GM23338 (cell line): ENCODE results near the gene NSD2.

Source experiments
- CREB1 ChIP-seq: fragments of 250-450 bp; sonication (Bioruptor Pico); IDR thresholded peaks from 2 replicates; pipeline ENCODE4 v1.5.0; 2020; ENCODE audit warnings: low read depth, mild to moderate bottlenecking, moderate library complexity
- CTCF ChIP-seq, 2 experiments: fragments of 200-600 bp in 1 of 2; sonication (generic) in 1 of 2; conservative IDR thresholded peaks; 2 replicates each; pipeline versions ENCODE4 v1.5.1 to v1.6.1; 2016 to 2017; ENCODE audit warnings: antibody characterized with exemption in 2 of 2, low read depth in 2 of 2, mild to moderate bottlenecking in 2 of 2, moderate library complexity in 1 of 2
- ETS1 ChIP-seq: IDR thresholded peaks from 2 replicates; pipeline ENCODE4 v1.6.1; 2016; ENCODE audit warnings: antibody characterized with exemption
- EZH2 ChIP-seq: fragments of 200-600 bp; sonication (generic); IDR thresholded peaks from one replicate; pipeline ENCODE4 v1.8.0; 2017; ENCODE audit warnings: antibody characterized with exemption, mild to moderate bottlenecking, low read depth; ENCODE audit not compliant: unreplicated experiment
- EZH2phosphoT487 ChIP-seq: fragments of 200-600 bp; sonication (generic); IDR thresholded peaks from one replicate; pipeline ENCODE4 v1.8.1; 2018; ENCODE audit warnings: antibody characterized with exemption; ENCODE audit not compliant: unreplicated experiment
- JUNB ChIP-seq: IDR thresholded peaks from one replicate; pipeline ENCODE4 v1.6.1; 2016; ENCODE audit warnings: antibody characterized with exemption; ENCODE audit not compliant: unreplicated experiment
- POLR2AphosphoS5 ChIP-seq: IDR thresholded peaks from 2 replicates; pipeline ENCODE4 v1.6.1; 2016; ENCODE audit warnings: antibody characterized with exemption, low read depth
- REST ChIP-seq: IDR thresholded peaks from one replicate; pipeline ENCODE4 v1.6.1; 2018; ENCODE audit warnings: antibody characterized with exemption; ENCODE audit not compliant: unreplicated experiment
- STAT1 ChIP-seq: IDR thresholded peaks from one replicate; pipeline ENCODE4 v1.6.1; 2016; ENCODE audit warnings: antibody characterized with exemption; ENCODE audit not compliant: unreplicated experiment

GRCh38 chr4:1868912-1869311 is 2.3 kb upstream of the NSD2 start:
- TF ChIP-seq CTCF (conservative IDR thresholded peaks at IDR 0.05; ENCODE audit: low read depth in 2 of 2): no peak
- no peak for TF ChIP-seq CREB1 (CRISPR knock-in tag)
- no peak for TF ChIP-seq POLR2AphosphoS5
- no peak for TF ChIP-seq EZH2
- TF ChIP-seq EZH2phosphoT487: no peak
- no peak for TF ChIP-seq REST
- no peak for TF ChIP-seq STAT1
- TF ChIP-seq JUNB: no peak
- no peak for TF ChIP-seq ETS1
